Small intestine (tissue), 7 donors: ENCODE data around the gene IL2RA. TPM values are rescaled to one million over a fixed set of nuclear protein-coding genes. Genes with fewer than 3 reads are reported as not detected.
A peak's percentile ranks its signal among the peaks of the same experiment; 100 is the strongest.

Source experiments
- DNase-seq, 2 donors: peaks; one replicate each; pipeline versions ENCODE4 v3.0.0 to v3.0.0-alpha.2; 2013
- FAIRE-seq: peaks from 2 replicates; lab custom pipeline; 2012; peaks lifted over from hg19 to GRCh38; lab: Jason Lieb, UNC
- H3K27ac ChIP-seq, 3 donors: one replicate each; pipeline ENCODE4 v1.5.1; 2013; ENCODE audit warnings: low read length in 2 of 3, mild to moderate bottlenecking in 2 of 3, control low read depth in 1 of 3, inconsistent platforms in 1 of 3, low read depth in 1 of 3, moderate library complexity in 1 of 3
- H3K27me3 ChIP-seq, 3 donors: one replicate each; pipeline ENCODE4 v1.6.1; 2013; ENCODE audit warnings: low read length in 3 of 3, inconsistent platforms in 1 of 3; ENCODE audit not compliant: control insufficient read depth in 3 of 3, insufficient read depth in 3 of 3
- H3K36me3 ChIP-seq, 3 donors: one replicate each; pipeline ENCODE4 v1.6.1; 2013; ENCODE audit warnings: low read length in 3 of 3, inconsistent platforms in 1 of 3, low read depth in 1 of 3, mild to moderate bottlenecking in 1 of 3, moderate library complexity in 1 of 3; ENCODE audit not compliant: control insufficient read depth in 3 of 3, insufficient read depth in 2 of 3
- H3K4me1 ChIP-seq, 3 donors: one replicate each; pipeline ENCODE4 v1.6.1; 2013; ENCODE audit warnings: low read length in 2 of 3, inconsistent platforms in 1 of 3, low read depth in 1 of 3, mild to moderate bottlenecking in 1 of 3, moderate library complexity in 1 of 3; ENCODE audit not compliant: control insufficient read depth in 3 of 3, insufficient read depth in 2 of 3
- H3K4me3 ChIP-seq, 3 donors: one replicate each; pipeline ENCODE4 v1.5.1; 2013; ENCODE audit warnings: low read length in 3 of 3, control low read depth in 1 of 3, inconsistent platforms in 1 of 3, low read depth in 1 of 3, mild to moderate bottlenecking in 1 of 3, moderate library complexity in 1 of 3
- H3K9me3 ChIP-seq, 2 donors: one replicate each; pipeline ENCODE4 v1.6.1; 2013; ENCODE audit warnings: low read depth in 1 of 2, low read length in 1 of 2; ENCODE audit not compliant: control insufficient read depth in 2 of 2, insufficient read depth in 1 of 2
- WGBS, 3 donors: extraction: QIAGEN DNeasy Blood & Tissue Kit; methylation state at CpG; one replicate each; pipeline ENCODE4 v1.1.7; 2013; 5-methylcytosine and 5-hydroxymethylcytosine counted together
- polyA plus RNA-seq, 4 donors: library from polyadenylated mRNA; stranded (reverse) in 3 of 4; unstranded in 1 of 4; fragments of 200-250 nt in 3 of 4; fragments of 120-200 nt in 1 of 4; gene quantifications; one replicate each; pipeline versions ENCODE4 v1.2.1 to v1.2.3, GENCODE V29; 2013
- donor health status: healthy with polysubstance abuse.
- donor health status: control.
- donor health status: control.
- donor health status: Bipolar disorder and iron deficiency.
- donor health status: healthy.

Gene IL2RA
- polyA plus RNA-seq, 4 donors: 0.43 to 2.1 (median 1.1) TPM; not detected in 1

GRCh38 chr10:5976512-5977470 lies 85.4 kb downstream of the IL2RA start:
- FAIRE-seq: no peak
- H3K9me3 ChIP-seq: no peaks in the 10 kb centered on the region
- peak; percentile 54 to 76 for DNase-seq

GRCh38 chr10:5975641-5976473 lies 86.3 kb downstream of the IL2RA start:
- no peak for FAIRE-seq
- Histone ChIP-seq H3K36me3 (no peaks in the 10 kb centered on the region), H3K4me3 (peak overlapping the region; percentile 91 to 98 (median 95)), H3K27me3 (peaks cover 0 to 5% (median 0%) of the 10 kb centered on the region in 3 donors), H3K9me3 (no peaks in the 10 kb centered on the region), H3K27ac (peak overlapping the region; percentile 92 to 99 (median 98)), H3K4me1 (peaks cover 5 to 16% (median 8%) of the 10 kb centered on the region in 3 donors)
- 32 to 53% (median 36%) methylated on average over 20 of the region's 20 CpGs for WGBS, 3 donors
- DNase-seq: peak; percentile 42 to 69

More at GRCh38 chr10:5976512-5977470, 85.4 kb downstream of the IL2RA start:
- 0 to 1% (median 0%) methylated on average over 59 to 82 of the region's 82 CpGs for WGBS, 3 donors
- H3K4me3 ChIP-seq: peak overlapping the region; percentile 91 to 98 (median 95)
- peaks cover under 1 to 16% (median 3%) of the 10 kb centered on the region in 3 donors for H3K4me1 ChIP-seq
- peaks cover 0 to 7% (median 0%) of the 10 kb centered on the region in 3 donors for H3K27me3 ChIP-seq
- H3K36me3 ChIP-seq: no peaks in the 10 kb centered on the region
- peak overlapping the region; percentile 92 to 99 (median 98) for H3K27ac ChIP-seq

- no peak for FAIRE-seq
- Histone ChIP-seq H3K36me3 (peaks cover 0 to 5% (median 0%) of the 10 kb centered on the region in 3 donors), H3K4me1 (peaks cover 5 to 16% (median 10%) of the 10 kb centered on the region in 3 donors), H3K27me3 (no peaks in the 10 kb centered on the region), H3K27ac (peak overlapping the region in 1 of 3 donors; percentile 72), H3K9me3 (no peaks in the 10 kb centered on the region), H3K4me3 (no peak overlapping the region)
- DNase-seq: no peak
- 77 to 94% (median 91%) methylated on average over 4 of the region's 4 CpGs for WGBS, 3 donors
Measured at GRCh38 chr10:5973069-5973468, 89.1 kb downstream of the IL2RA start.

- H3K27me3 ChIP-seq: no peaks in the 10 kb centered on the region
- WGBS, 3 donors: 43 to 56% (median 45%) methylated on average over 4 of the region's 4 CpGs
- peak overlapping the region; percentile 61 to 93 (median 65) for H3K27ac ChIP-seq
- H3K4me1 ChIP-seq: peaks cover 5 to 16% (median 10%) of the 10 kb centered on the region in 3 donors
- no peaks in the 10 kb centered on the region for H3K9me3 ChIP-seq
- no peak overlapping the region for H3K4me3 ChIP-seq
- DNase-seq: no peak
- FAIRE-seq: no peak
- H3K36me3 ChIP-seq: peaks cover 0 to 6% (median 0%) of the 10 kb centered on the region in 3 donors
Measured at GRCh38 chr10:5971886-5972285, 90.3 kb downstream of the IL2RA start.

- H3K27me3 ChIP-seq: no peaks in the 10 kb centered on the region
- H3K4me3 ChIP-seq: no peak overlapping the region
- no peaks in the 10 kb centered on the region for H3K9me3 ChIP-seq
- H3K4me1 ChIP-seq: peaks cover 5 to 16% (median 10%) of the 10 kb centered on the region in 3 donors
- peaks cover 0 to 6% (median 0%) of the 10 kb centered on the region in 3 donors for H3K36me3 ChIP-seq
- FAIRE-seq (no peak), DNase-seq (peak; percentile 70 to 96)
- WGBS, 3 donors: 8 to 40% (median 25%) methylated on average over 8 of the region's 8 CpGs
- H3K27ac ChIP-seq: peak overlapping the region; percentile 61 to 93 (median 65)
Measured at GRCh38 chr10:5971315-5971832, 90.8 kb downstream of the IL2RA start.

GRCh38 chr10:5970527-5970926 lies 91.6 kb downstream of the IL2RA start:
- Histone ChIP-seq H3K36me3 (peaks cover 0 to 11% (median 0%) of the 10 kb centered on the region in 3 donors), H3K27ac (peak overlapping the region in 1 of 3 donors; percentile 72), H3K4me1 (peaks cover 5 to 16% (median 10%) of the 10 kb centered on the region in 3 donors), H3K4me3 (no peak overlapping the region), H3K27me3 (no peaks in the 10 kb centered on the region), H3K9me3 (no peaks in the 10 kb centered on the region)
- DNase-seq: no peak
- no peak for FAIRE-seq
- 68 to 78% (median 71%) methylated on average over 3 of the region's 3 CpGs for WGBS, 3 donors

GRCh38 chr10:5970066-5970465 lies 92.1 kb downstream of the IL2RA start:
- Histone ChIP-seq H3K4me1 (peaks cover 5 to 12% (median 10%) of the 10 kb centered on the region in 3 donors), H3K27me3 (no peaks in the 10 kb centered on the region), H3K27ac (no peak overlapping the region), H3K36me3 (peaks cover 0 to 16% (median 0%) of the 10 kb centered on the region in 3 donors), H3K9me3 (no peaks in the 10 kb centered on the region), H3K4me3 (no peak overlapping the region)
- WGBS, 3 donors: 28 to 63% (median 43%) methylated on average over 2 of the region's 2 CpGs
- no peak for DNase-seq
- no peak for FAIRE-seq
